ENCODE measurements around the gene FBXL15.
A peak's percentile ranks its signal among the peaks of the same experiment; 100 is the strongest.

GRCh38 chr10:102393411-102394078 is 27.1 kb upstream of the FBXL15 start:
- peak; percentile 93 for TF ChIP-seq CTCF (IDR thresholded peaks at IDR 0.05)
- no peak for TF ChIP-seq EZH2 (IDR thresholded peaks at IDR 0.05; ENCODE audit: borderline replicate concordance, insufficient read depth, low read depth, low read length, poor library complexity, severe bottlenecking)

All from B cell (primary cell).